GM12878 (cell line): ENCODE results near the gene PLEKHM3. TPM values are rescaled to one million over a fixed set of nuclear protein-coding genes. Genes with fewer than 3 reads are reported as not detected.

Source experiments
- ATAC-seq: fragments of 200-7000 bp; cut with Tn5 transposase; 3 replicates; pipeline ENCODE4 v1.9.1; 2020; ENCODE audit warnings: mild to moderate bottlenecking, moderate library complexity
- BruUV-seq: library from RNA; stranded (reverse); fragments of 400-500 nt; replicated peaks from 2 replicates; lab custom pipeline; 2021; lab: Mats Ljungman, UMichigan
- CTCF ChIA-PET: fragments of 300-600 bp; sonication (Branson Sonifier 250); formaldehyde crosslinking; extraction: SDS; loops from one replicate; lab custom pipeline; 2021; ENCODE audit warnings: inconsistent platforms; lab: Yijun Ruan, JAX
- POLR2A ChIA-PET: fragments of 350-600 bp; formaldehyde crosslinking; extraction: SDS; loops from one replicate; lab custom pipeline; 2021; ENCODE audit warnings: inconsistent platforms; lab: Charles Lee
- RAD21 ChIA-PET: fragments of 300-600 bp; sonication (Branson Sonifier 250); formaldehyde crosslinking; loops from one replicate; lab custom pipeline; 2023; ENCODE audit warnings: antibody characterized with exemption; ENCODE audit not compliant: unreplicated experiment; lab: Charles Lee
- SMC1A ChIA-PET: fragments of 300-600 bp; sonication (Branson Sonifier 250); formaldehyde crosslinking; loops from one replicate; lab custom pipeline; 2023; ENCODE audit not compliant: unreplicated experiment, uncharacterized antibody; lab: Charles Lee
- DNase-seq: peaks from one replicate; pipeline ENCODE4 v3.0.0-alpha.2; 2011; ENCODE audit warnings: low read depth, low spot score
- FAIRE-seq: peaks from 3 replicates; lab custom pipeline; 2011; peaks lifted over from hg19 to GRCh38; lab: Jason Lieb, UNC
- H2AFZ ChIP-seq: 2 replicates; pipeline ENCODE4 v1.6.0; 2011; ENCODE audit warnings: low read depth, low read length, control low read depth; ENCODE audit not compliant: control insufficient read depth
- H3K27ac ChIP-seq: 2 replicates; pipeline ENCODE4 v1.5.1; 2011; ENCODE audit warnings: control low read depth; ENCODE audit not compliant: control insufficient read depth, insufficient read depth
- H3K27me3 ChIP-seq, 2 experiments: replicated peaks in 1 of 2; 2 replicates each; pipeline versions ENCODE4 v1.6.0 to v1.6.1; 2011; ENCODE audit warnings: low read length in 1 of 2; ENCODE audit not compliant: control insufficient read depth in 2 of 2, insufficient read depth in 2 of 2
- H3K36me3 ChIP-seq, 2 experiments: 2 replicates each; pipeline ENCODE4 v1.5.1; 2011; ENCODE audit warnings: low read length in 1 of 2; ENCODE audit not compliant: control insufficient read depth in 2 of 2, insufficient read depth in 2 of 2
- H3K4me1 ChIP-seq: 2 replicates; pipeline ENCODE4 v1.6.1; 2011; ENCODE audit warnings: mild to moderate bottlenecking, low read length, moderate library complexity, mixed read lengths; ENCODE audit not compliant: control insufficient read depth, insufficient read depth
- H3K4me2 ChIP-seq: 2 replicates; pipeline ENCODE4 v1.6.0; 2011; ENCODE audit warnings: control low read depth; ENCODE audit not compliant: control insufficient read depth, insufficient read depth
- H3K4me3 ChIP-seq: fragments of 200-600 bp; sonication (generic); 2 replicates; pipeline ENCODE4 v1.5.1; 2016
- H3K79me2 ChIP-seq: 2 replicates; pipeline ENCODE4 v1.6.0; 2011; ENCODE audit warnings: low read length; ENCODE audit not compliant: control insufficient read depth, insufficient read depth
- H3K9ac ChIP-seq: 2 replicates; pipeline ENCODE4 v1.8.0; 2011; ENCODE audit warnings: low read length, control low read depth, mixed read lengths; ENCODE audit not compliant: control insufficient read depth, insufficient read depth
- H3K9me3 ChIP-seq: replicated peaks from 3 replicates; pipeline ENCODE4 v1.5.1; 2011; ENCODE audit warnings: mild to moderate bottlenecking, low read length; ENCODE audit not compliant: control insufficient read depth, insufficient read depth
- H4K20me1 ChIP-seq: 2 replicates; pipeline ENCODE4 v1.6.0; 2011; ENCODE audit not compliant: control insufficient read depth, insufficient read depth
- IKZF2 ChIP-seq, 2 experiments: fragments of 450-650 bp; IDR thresholded peaks; 2 replicates each; pipeline ENCODE4 v1.6.1; 2017; ENCODE audit warnings: mild to moderate bottlenecking in 2 of 2, moderate library complexity in 2 of 2
- WGBS: methylation state at CpG from one replicate; pipeline ENCODE4 v1.1.6; 2016; ENCODE audit warnings: low lambda C conversion rate; ENCODE audit not compliant: insufficient replicate concordance, insufficient coverage; ENCODE audit errors: missing lambda C conversion rate; 5-methylcytosine and 5-hydroxymethylcytosine counted together
- in situ Hi-C: fragments of 300-500 bp; cut with MboI; formaldehyde crosslinking; loops from 9 replicates; pipeline ENCODE4 v1.14.3; 2018; ENCODE audit warnings: mixed read lengths
- intact Hi-C: fragments of 100-400 bp; cut with micrococcal nuclease; formaldehyde crosslinking; loops from one replicate; pipeline ENCODE4 v1.14.2; 2022; ENCODE audit not compliant: unreplicated experiment
- polyA plus RNA-seq, 11 experiments: library from polyadenylated mRNA; depleted of rRNA in 4 of 11; unstranded in 6 of 11; stranded (reverse) in 5 of 11; fragments of >200 nt; fragmentation: Nextera tagmentation in 4 of 11; fragmentation: Illumina TruSeq in 1 of 11; extraction: Ambion mirVana in 4 of 11; extraction: Trizol in 1 of 11; gene quantifications; 1 replicate in 1 of 11; 2 replicates in 10 of 11; pipeline versions ENCODE4 v1.2.1 to v1.2.3, GENCODE V29; 2011 to 2016; ENCODE audit warnings: inconsistent platforms in 2 of 11, missing spikeins in 2 of 11, low read depth in 1 of 11
- total RNA-seq, 4 experiments: library from RNA; depleted of rRNA in 3 of 4; stranded (reverse); fragments of >200 nt in 3 of 4; fragmentation: Illumina TruSeq in 1 of 4; extraction: Trizol in 1 of 4; gene quantifications; 2 replicates each; pipeline versions ENCODE4 v1.2.1 to v1.2.3, GENCODE V29; 2013 to 2021
- TF ChIP-seq, protein P1 (sequence below): fragments of 150-350 bp; IDR thresholded peaks from 2 replicates; pipeline ENCODE4 v1.6.1; 2014; ENCODE audit warnings: mild to moderate bottlenecking, low read depth, low read length
- TF ChIP-seq, protein P2 (sequence below): fragments of 450-650 bp; IDR thresholded peaks from 2 replicates; pipeline ENCODE4 v1.6.1; 2016; ENCODE audit warnings: mild to moderate bottlenecking

The PLEKHM3 gene
- total and polyA plus RNA-seq, 10 of the 15 experiments (the other 5 are each of a cell fraction or from before 2014, with no cell fraction given): 1.4 to 5.6 (median 3.0) TPM

DNA sequence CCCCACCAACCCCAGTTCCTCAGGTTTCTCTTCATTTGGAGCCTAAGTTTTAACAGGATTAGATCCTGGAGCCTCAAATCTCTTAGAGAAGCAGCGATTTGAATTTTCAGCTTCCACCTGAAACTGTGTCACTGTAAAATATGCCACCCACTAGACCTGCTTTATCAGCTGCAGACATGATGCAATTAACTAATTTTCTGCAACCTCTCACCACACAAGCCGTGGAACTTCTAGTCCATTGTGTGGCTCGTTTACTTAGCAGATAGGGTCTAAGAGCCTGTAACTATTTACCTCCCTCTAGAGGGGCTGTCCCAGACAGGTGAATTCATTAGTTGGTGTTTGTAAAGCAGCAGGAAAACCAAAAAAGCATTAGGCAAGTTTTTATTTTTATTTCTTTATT lies 224.1 kb downstream of the PLEKHM3 start (continued):
- TF ChIP-seq, protein P1, sequence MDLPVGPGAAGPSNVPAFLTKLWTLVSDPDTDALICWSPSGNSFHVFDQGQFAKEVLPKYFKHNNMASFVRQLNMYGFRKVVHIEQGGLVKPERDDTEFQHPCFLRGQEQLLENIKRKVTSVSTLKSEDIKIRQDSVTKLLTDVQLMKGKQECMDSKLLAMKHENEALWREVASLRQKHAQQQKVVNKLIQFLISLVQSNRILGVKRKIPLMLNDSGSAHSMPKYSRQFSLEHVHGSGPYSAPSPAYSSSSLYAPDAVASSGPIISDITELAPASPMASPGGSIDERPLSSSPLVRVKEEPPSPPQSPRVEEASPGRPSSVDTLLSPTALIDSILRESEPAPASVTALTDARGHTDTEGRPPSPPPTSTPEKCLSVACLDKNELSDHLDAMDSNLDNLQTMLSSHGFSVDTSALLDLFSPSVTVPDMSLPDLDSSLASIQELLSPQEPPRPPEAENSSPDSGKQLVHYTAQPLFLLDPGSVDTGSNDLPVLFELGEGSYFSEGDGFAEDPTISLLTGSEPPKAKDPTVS: no peak
- no peak for TF ChIP-seq IKZF2 (IDR thresholded peaks at IDR 0.05)
- TF ChIP-seq, all 136 proteins: peak for 0

DNA sequence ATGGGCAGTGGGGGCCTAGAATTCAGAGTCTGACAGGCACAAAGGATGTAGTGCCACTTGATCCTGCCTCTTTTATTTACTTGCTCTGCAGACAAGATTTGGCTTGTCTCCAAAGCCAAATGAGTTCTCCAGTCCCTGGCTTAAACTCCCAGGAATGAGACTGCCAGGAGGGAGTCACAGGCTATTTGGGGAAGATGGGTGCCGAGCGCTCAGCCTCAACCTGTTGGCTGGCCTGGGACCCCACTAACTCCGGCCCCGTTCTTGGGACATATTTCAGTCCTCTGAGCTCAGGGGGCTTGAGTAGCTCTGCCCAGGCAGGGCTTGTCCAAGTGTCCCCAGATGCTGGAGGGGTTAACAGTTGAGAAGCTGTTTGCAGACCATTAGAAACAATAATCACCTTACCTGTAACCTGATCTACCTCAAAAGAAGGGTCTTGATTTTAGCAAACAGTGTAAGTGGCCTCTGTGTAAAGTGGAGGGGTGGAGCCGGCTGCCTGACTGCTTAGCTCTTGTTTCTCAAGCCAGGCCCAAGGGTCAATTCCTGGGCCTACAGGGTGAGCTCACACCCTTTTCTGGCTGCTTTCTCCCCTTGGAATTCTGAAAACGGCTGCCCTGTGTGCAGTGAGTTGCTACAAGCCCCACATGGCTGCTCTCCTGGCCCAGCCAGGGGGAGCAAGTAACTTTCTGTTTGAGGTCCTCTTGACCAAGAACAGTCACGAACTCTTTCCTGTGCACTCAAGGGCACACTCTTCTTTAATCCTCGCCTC lies 228.6 kb downstream of the PLEKHM3 start:
- FAIRE-seq (no peak), ATAC-seq (no peak), DNase-seq (no peak)
- 43% methylated on average over 8 of the region's 8 CpGs for WGBS
- POLR2A ChIA-PET: interaction anchor here (0.7 kb wide), 1 partner anchor 16 kb away, joined by 3 read pairs; no protein-coding TSS in a partner anchor
- in situ Hi-C loops (no loop called here), intact Hi-C loops (no loop called here)
- Histone ChIP-seq H4K20me1 (no peaks in the 10 kb centered on the region), H3K9me3 (no peaks in the 10 kb centered on the region), H3K9ac (no peak overlapping the region), H3K27ac (no peak overlapping the region), H3K4me3 (no peak overlapping the region), H3K79me2 (no peaks in the 10 kb centered on the region), H3K4me2 (no peak overlapping the region), H3K27me3 (no peaks in the 10 kb centered on the region), H3K4me1 (no peaks in the 10 kb centered on the region; the same call in 1 of the 2 replicates), H3K36me3 (no peaks in the 10 kb centered on the region), H2AFZ (no peak overlapping the region)
- CTCF ChIA-PET: no interaction called here
- RAD21 ChIA-PET: no interaction called here
- TF ChIP-seq, protein P2, sequence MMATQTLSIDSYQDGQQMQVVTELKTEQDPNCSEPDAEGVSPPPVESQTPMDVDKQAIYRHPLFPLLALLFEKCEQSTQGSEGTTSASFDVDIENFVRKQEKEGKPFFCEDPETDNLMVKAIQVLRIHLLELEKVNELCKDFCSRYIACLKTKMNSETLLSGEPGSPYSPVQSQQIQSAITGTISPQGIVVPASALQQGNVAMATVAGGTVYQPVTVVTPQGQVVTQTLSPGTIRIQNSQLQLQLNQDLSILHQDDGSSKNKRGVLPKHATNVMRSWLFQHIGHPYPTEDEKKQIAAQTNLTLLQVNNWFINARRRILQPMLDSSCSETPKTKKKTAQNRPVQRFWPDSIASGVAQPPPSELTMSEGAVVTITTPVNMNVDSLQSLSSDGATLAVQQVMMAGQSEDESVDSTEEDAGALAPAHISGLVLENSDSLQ: no peak
- no TSS peak for BruUV-seq
- SMC1A ChIA-PET: interaction anchor here (0.7 to 1.1 kb wide), 3 partner anchors 9 to 14 kb away, joined by 3 to 4 read pairs (median 3); no protein-coding TSS in a partner anchor
